ENCODE data around the gene CD164L2.
A peak's percentile ranks its signal among the peaks of the same experiment; 100 is the strongest.
"Not testable (repeated sequence)": the region's sequence is repeated elsewhere in the genome, so short reads cannot be mapped to it uniquely, and the experiment has no call there.

The CD164L2 gene

DNA sequence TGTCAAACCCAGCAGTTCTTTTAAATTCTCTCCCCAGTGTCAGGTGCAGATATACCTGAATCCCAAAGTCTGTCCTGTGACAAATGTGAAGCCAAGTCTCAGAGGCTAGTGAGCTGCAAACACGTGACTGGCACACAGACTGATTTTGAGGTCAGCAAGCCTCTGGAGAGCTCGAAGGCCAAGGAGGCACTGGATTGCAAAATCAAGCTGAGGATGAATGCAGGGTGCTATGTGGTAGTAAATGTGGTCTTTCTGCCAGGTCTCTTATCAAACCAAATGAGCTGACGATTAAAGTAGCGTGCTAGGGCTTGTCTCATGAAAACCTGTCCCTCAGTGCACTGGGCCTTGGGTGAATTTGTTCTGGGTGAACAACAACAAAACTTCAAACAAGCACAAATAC, 29.9 kb upstream of the CD164L2 start:
- H3K4me3 ChIP-seq, result no peak overlapping the region
- no peak for DNase-seq (ENCODE audit: low spot score)
- no peak overlapping the region for H3K27ac ChIP-seq
- TF ChIP-seq, protein P1, sequence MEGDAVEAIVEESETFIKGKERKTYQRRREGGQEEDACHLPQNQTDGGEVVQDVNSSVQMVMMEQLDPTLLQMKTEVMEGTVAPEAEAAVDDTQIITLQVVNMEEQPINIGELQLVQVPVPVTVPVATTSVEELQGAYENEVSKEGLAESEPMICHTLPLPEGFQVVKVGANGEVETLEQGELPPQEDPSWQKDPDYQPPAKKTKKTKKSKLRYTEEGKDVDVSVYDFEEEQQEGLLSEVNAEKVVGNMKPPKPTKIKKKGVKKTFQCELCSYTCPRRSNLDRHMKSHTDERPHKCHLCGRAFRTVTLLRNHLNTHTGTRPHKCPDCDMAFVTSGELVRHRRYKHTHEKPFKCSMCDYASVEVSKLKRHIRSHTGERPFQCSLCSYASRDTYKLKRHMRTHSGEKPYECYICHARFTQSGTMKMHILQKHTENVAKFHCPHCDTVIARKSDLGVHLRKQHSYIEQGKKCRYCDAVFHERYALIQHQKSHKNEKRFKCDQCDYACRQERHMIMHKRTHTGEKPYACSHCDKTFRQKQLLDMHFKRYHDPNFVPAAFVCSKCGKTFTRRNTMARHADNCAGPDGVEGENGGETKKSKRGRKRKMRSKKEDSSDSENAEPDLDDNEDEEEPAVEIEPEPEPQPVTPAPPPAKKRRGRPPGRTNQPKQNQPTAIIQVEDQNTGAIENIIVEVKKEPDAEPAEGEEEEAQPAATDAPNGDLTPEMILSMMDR (IDR thresholded peaks at IDR 0.05), result no peak

DNA sequence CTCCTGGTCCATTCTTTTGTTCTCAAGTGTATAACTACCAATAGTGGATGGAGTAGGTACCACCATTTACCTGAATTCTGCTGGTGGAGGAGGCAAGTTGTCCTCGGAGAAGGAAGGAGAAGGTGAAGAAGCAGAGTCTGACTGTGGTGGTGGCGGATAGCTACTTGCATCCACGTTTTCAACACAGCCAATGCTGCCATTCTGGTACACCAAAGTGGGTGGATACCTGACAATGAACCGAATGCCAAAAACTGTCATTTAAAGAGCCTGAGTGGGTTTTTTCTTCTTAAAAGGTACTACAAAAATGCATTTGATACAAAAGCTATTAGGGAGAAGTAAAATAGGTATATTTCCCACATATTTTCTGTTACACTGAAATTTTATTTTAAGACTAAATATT, 29.4 kb upstream of the CD164L2 start:
- TF ChIP-seq, protein P1 (IDR thresholded peaks at IDR 0.05), result no peak
- H3K4me3 ChIP-seq, result no peak overlapping the region
- no peak overlapping the region for H3K27ac ChIP-seq
- DNase-seq (ENCODE audit: low spot score), result no peak

DNA sequence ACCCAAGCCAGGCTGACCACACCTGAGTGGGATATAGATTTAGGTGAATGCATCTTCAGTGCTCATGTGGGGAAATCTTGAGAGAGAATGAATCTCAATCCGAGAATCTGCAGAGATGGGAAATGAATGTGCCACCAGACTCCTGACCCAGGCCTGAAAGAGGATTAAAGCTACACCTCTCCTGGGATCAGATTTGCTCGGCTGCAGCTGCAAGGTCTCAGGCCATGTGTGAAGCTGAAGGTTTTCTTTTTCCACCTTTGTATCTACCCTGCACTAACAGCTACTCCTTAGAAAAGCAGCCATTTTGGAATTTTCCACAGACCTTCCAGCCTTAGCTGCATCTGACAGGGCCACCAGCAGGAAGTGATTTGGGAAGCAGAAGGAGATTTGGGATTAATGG, 27.6 kb upstream of the CD164L2 start:
- no peak for DNase-seq (ENCODE audit: low spot score)
- Histone ChIP-seq H3K27ac (no peak overlapping the region), H3K4me3 (no peak overlapping the region)
- TF ChIP-seq, protein P1 (IDR thresholded peaks at IDR 0.05), result no peak

DNA sequence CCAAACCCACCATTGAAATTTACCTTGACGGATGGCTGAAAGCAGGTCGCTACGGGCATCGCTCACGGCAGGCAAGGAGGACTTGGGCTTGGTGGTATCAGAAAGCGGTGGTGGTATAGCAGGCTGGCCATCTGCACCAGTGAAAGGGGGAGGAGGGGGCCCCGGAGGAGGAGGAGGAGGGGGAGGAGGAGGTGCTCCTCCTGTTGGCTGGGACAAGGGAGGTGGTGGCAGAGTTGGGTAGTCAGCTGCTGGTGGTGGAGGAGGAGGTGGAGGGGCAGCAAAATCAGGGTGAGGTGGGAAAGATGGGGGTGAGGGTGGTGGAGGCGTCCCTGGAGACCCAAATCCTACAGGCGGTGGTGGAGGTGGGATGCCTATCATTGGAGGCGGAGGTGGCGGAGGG, 26.5 kb upstream of the CD164L2 start:
- Histone ChIP-seq H3K4me3 (no peak overlapping the region), H3K27ac (no peak overlapping the region)
- TF ChIP-seq, protein P1 (IDR thresholded peaks at IDR 0.05), result no peak
- no peak for DNase-seq (ENCODE audit: low spot score)

DNA sequence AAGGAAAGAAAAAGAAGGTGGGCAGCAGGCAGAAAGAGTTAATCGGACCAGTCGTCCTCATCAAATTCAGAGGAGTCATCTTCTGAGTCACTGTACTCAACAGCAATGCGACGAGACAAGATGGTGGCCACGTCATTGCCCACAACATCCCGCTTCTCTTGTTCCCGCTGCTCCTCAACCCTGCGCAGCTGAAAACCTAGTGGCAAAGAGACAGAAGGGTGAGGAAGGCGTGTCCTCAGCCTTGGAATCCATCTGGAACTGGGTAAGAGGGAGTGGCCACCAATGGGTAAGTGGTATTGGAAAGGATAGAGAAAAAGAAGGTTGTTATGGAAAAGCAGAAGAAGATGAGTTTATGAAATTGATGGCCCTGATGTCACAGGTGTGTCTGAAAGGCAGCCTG, 25.0 kb upstream of the CD164L2 start:
- TF ChIP-seq, protein P1 (IDR thresholded peaks at IDR 0.05), result no peak
- no peak overlapping the region for H3K4me3 ChIP-seq
- no peak overlapping the region for H3K27ac ChIP-seq
- DNase-seq (ENCODE audit: low spot score), result no peak

DNA sequence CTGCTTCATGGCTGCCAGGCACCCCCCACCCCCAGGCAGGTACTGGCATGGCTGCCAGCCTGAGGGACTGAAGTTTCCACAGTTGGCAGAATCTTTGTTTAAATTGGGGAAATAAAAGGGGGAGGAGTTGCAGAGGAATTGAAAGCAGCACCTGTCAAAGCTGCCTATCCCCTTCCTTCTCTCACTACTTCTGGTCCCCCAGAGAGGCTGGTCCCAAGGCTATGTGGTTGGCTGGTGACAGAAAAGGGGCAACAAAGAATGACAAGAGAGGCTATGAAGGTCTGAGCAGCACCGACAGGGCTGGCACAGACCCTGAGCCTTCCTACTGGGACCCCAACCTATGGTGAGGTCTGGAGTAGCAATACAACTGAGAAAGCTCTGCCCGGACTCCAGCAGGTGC, 23.7 kb upstream of the CD164L2 start:
- peak overlapping the region in 1 of 2 donors; percentile 69 for H3K27ac ChIP-seq

DNA sequence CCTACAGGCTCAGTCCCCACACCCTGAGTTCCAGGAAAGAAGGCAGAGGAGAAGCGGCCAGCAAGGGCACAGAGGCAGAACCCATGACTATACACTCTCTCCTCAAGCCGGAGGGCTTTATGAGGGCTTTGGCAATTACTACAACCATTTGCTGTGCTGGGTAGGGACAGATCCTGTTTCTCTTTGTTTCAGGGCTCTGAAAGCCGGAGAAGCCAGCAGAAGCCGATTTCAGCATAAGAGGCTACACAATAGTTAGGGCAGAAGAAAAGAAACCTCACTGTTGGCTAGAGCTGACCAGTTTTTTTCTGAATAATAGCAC, 23.2 kb upstream of the CD164L2 start:
- H3K27ac ChIP-seq, result peak overlapping the region in 1 of 2 donors; percentile 69
- no peak overlapping the region for H3K4me3 ChIP-seq
- TF ChIP-seq, protein P1 (IDR thresholded peaks at IDR 0.05), result no peak
- no peak for DNase-seq (ENCODE audit: low spot score)

More for the DNA sequence above, 23.7 kb upstream of the CD164L2 start:
- not testable (repeated sequence) for DNase-seq (ENCODE audit: low spot score); H3K4me3 ChIP-seq

DNA sequence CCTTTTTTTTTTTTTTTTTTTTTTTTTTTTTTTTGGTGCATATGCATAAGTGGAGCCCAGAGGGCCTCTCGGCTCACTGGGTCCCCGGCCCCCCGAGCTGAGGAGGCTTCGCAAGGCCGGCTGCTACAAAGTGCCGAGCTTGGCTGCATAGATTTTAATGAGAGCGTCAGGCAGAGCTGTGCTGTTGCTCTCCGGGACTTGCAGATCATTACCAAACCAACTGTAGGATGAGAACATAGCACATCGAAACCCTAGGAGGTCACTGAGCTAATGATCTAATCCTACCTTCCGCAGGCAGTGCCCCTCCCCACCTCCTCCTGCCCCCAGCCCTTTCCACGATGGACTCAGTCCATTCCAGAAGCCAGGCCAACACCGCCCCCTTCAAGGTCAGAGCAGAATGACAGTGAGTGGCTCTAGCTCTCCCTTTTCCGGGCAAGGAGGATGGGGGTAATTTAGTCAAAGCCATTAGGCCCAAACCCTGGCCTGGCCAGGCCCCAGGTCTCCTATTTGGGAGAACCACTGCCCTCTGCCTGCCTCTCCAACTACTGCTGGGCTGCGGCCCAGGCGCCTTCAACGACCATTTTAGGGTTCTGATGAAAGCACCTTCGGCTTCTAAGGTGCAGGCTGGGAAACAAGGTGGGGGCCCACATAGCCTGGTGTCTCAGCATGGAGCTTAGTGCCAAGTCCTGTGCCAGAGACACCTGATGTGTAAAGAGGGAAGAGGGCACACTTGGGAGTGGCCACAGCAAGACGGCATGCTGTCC, 22.6 kb upstream of the CD164L2 start:
- not testable (repeated sequence) for DNase-seq (ENCODE audit: low spot score); H3K4me3 ChIP-seq
- peak overlapping the region in 1 of 2 donors; percentile 69 for H3K27ac ChIP-seq

Data from coronary artery (tissue), 2 donors.